HepG2 (cell line): ENCODE results near the gene HNRNPA1. TPM values are rescaled to one million over a fixed set of nuclear protein-coding genes. Genes with fewer than 3 reads are reported as not detected.

Experiments used
- ATAC-seq: fragments of 200-7000 bp; cut with Tn5 transposase; 3 replicates; pipeline ENCODE4 v1.9.1; 2020; ENCODE audit warnings: mild to moderate bottlenecking, moderate library complexity
- BruUV-seq: library from RNA; stranded (reverse); fragments of 400-500 nt; replicated peaks from 2 replicates; lab custom pipeline; 2021; lab: Mats Ljungman, UMichigan
- CTCF ChIA-PET: fragments of 300-600 bp; formaldehyde crosslinking; extraction: SDS; loops from one replicate; lab custom pipeline; 2021; ENCODE audit warnings: low total read pairs, inconsistent platforms, low intra/inter-chr PET ratio; lab: Yijun Ruan, JAX
- POLR2A ChIA-PET: fragments of 350-600 bp; sonication (Branson Sonifier 250); formaldehyde crosslinking; loops from one replicate; lab custom pipeline; 2020; ENCODE audit warnings: antibody characterized with exemption, inconsistent platforms; lab: Yijun Ruan, JAX
- DNase-seq: peaks from one replicate; pipeline ENCODE4 v3.0.0-alpha.2; 2015; ENCODE audit warnings: low spot score
- FAIRE-seq: peaks from 3 replicates; lab custom pipeline; 2011; peaks lifted over from hg19 to GRCh38; lab: Jason Lieb, UNC
- H2AFZ ChIP-seq: one replicate; pipeline ENCODE4 v1.6.1; 2011; ENCODE audit warnings: low read length, inconsistent platforms
- H3K27ac ChIP-seq: fragments of 300-600 bp; 3 replicates; pipeline ENCODE4 v1.8.0; 2011; ENCODE audit warnings: mixed run types, mild to moderate bottlenecking, mixed read lengths, low read length, inconsistent platforms; ENCODE audit not compliant: insufficient read depth; ENCODE audit errors: extremely low read length
- H3K27me3 ChIP-seq, 2 experiments: fragments of 200-600 bp in 1 of 2; 2 replicates in 1 of 2; 3 replicates in 1 of 2; pipeline versions ENCODE4 v1.6.0 to v1.8.0; 2011; ENCODE audit warnings: low read length in 2 of 2, mild to moderate bottlenecking in 2 of 2, moderate library complexity in 2 of 2, inconsistent platforms in 1 of 2; ENCODE audit not compliant: insufficient read depth in 2 of 2, control insufficient read depth in 1 of 2
- H3K36me3 ChIP-seq, 2 experiments: fragments of 200-600 bp in 1 of 2; replicated peaks in 1 of 2; 2 replicates in 1 of 2; 3 replicates in 1 of 2; pipeline versions ENCODE4 v1.5.1 to v1.8.0; 2011; ENCODE audit warnings: low read length in 2 of 2, inconsistent platforms in 1 of 2; ENCODE audit not compliant: insufficient read depth in 2 of 2, control insufficient read depth in 1 of 2
- H3K4me1 ChIP-seq: 2 replicates; pipeline ENCODE4 v1.5.1; 2012; ENCODE audit warnings: low read length, inconsistent platforms; ENCODE audit not compliant: insufficient read depth
- H3K4me2 ChIP-seq: 2 replicates; pipeline ENCODE4 v1.6.0; 2011; ENCODE audit warnings: low read depth, low read length, inconsistent platforms
- H3K4me3 ChIP-seq, 3 experiments: fragments of 200-600 bp in 1 of 3; sonication (generic), shearing (Covaris generic) in 1 of 3; replicated peaks in 1 of 3; 2 replicates each; pipeline ENCODE4 v1.5.1; 2011 to 2016; ENCODE audit warnings: low read length in 3 of 3, inconsistent platforms in 2 of 3, low read depth in 2 of 3, mild to moderate bottlenecking in 2 of 3, control low read depth in 1 of 3, mixed read lengths in 1 of 3; ENCODE audit not compliant: insufficient read depth in 1 of 3
- H3K79me2 ChIP-seq: one replicate; pipeline ENCODE4 v1.6.1; 2011; ENCODE audit warnings: low read length, inconsistent platforms; ENCODE audit not compliant: insufficient read depth
- H3K9ac ChIP-seq: 2 replicates; pipeline ENCODE4 v1.6.0; 2011; ENCODE audit warnings: mild to moderate bottlenecking, low read depth, low read length, inconsistent platforms; ENCODE audit not compliant: insufficient read depth
- H3K9me3 ChIP-seq: 2 replicates; pipeline ENCODE4 v1.5.1; 2012; ENCODE audit warnings: mild to moderate bottlenecking, low read length
- H4K20me1 ChIP-seq: 2 replicates; pipeline ENCODE4 v1.6.0; 2011; ENCODE audit warnings: inconsistent platforms, mild to moderate bottlenecking, low read length, moderate library complexity; ENCODE audit not compliant: insufficient read depth
- CHD4 ChIP-seq: fragments of 200-600 bp; sonication (generic); IDR thresholded peaks from 2 replicates; pipeline ENCODE4 v1.7.0; 2017; ENCODE audit warnings: mild to moderate bottlenecking, low read length, borderline replicate concordance
- FOSL2 ChIP-seq: sonication (generic); formaldehyde crosslinking; IDR thresholded peaks from 2 replicates; pipeline ENCODE4 v1.4.0; 2020; ENCODE audit warnings: missing genetic modification reagents
- KDM1A ChIP-seq: IDR thresholded peaks from 2 replicates; pipeline ENCODE4 v1.6.1; 2016; ENCODE audit warnings: missing compliant biosample characterization
- POLR2AphosphoS5 ChIP-seq: IDR thresholded peaks from 2 replicates; pipeline ENCODE4 v1.6.1; 2012; ENCODE audit warnings: low read depth, low read length
- ZMYM3 ChIP-seq: sonication (generic); formaldehyde crosslinking; IDR thresholded peaks from 2 replicates; pipeline ENCODE4 v1.5.1; 2020; ENCODE audit warnings: mild to moderate bottlenecking, missing genetic modification reagents
- ZNF10 ChIP-seq: sonication (generic); formaldehyde crosslinking; IDR thresholded peaks from 2 replicates; pipeline ENCODE4 v1.4.0; 2020; ENCODE audit warnings: mild to moderate bottlenecking, low read depth, missing genetic modification reagents, borderline replicate concordance
- ZNF441 ChIP-seq: sonication (generic); formaldehyde crosslinking; IDR thresholded peaks from 2 replicates; pipeline ENCODE4 v1.7.0; 2021; ENCODE audit warnings: missing genetic modification reagents, borderline replicate concordance
- ZNF558 ChIP-seq: sonication (generic); formaldehyde crosslinking; IDR thresholded peaks from 2 replicates; pipeline ENCODE4 v1.9.0; 2022; ENCODE audit warnings: mild to moderate bottlenecking, missing genetic modification reagents, borderline replicate concordance
- ZSCAN21 ChIP-seq: sonication (generic); formaldehyde crosslinking; IDR thresholded peaks from 2 replicates; pipeline ENCODE4 v1.8.0; 2022; ENCODE audit warnings: mild to moderate bottlenecking, missing genetic modification reagents, moderate library complexity, borderline replicate concordance
- WGBS: methylation state at CpG from one replicate; pipeline ENCODE4 v1.1.6; 2017; ENCODE audit warnings: low lambda C conversion rate; 5-methylcytosine and 5-hydroxymethylcytosine counted together
- in situ Hi-C: cut with HindIII; loops from 2 replicates; pipeline ENCODE4 v1.10.0; 2017; ENCODE audit warnings: low pct_unique_long_range_greater_than_20kb; ENCODE audit not compliant: extremely low pct_ligation_motif_present
- intact Hi-C: fragments of 100-400 bp; cut with micrococcal nuclease; formaldehyde crosslinking; loops from one replicate; pipeline ENCODE4 v1.10.0; 2022; ENCODE audit not compliant: unreplicated experiment
- polyA plus RNA-seq, 8 experiments: library from polyadenylated mRNA; depleted of rRNA in 3 of 8; stranded (reverse) in 7 of 8; unstranded in 1 of 8; fragments of >200 nt; fragmentation: Illumina TruSeq in 4 of 8; extraction: Trizol in 4 of 8; gene quantifications; 2 replicates each; pipeline versions ENCODE4 v1.2.1 to v1.2.3, GENCODE V29; 2011 to 2016; ENCODE audit warnings: low read depth in 4 of 8, missing spikeins in 1 of 8, mixed read lengths in 1 of 8; ENCODE audit not compliant: insufficient read depth in 1 of 8
- total RNA-seq, 5 experiments: library from RNA; depleted of rRNA; stranded (reverse); fragments of >200 nt; fragmentation: Illumina TruSeq; extraction: Trizol; gene quantifications; 2 replicates each; pipeline ENCODE4 v1.2.3, GENCODE V29; 2016; ENCODE audit warnings: low read depth in 1 of 5
- TF ChIP-seq, protein P1 (sequence below): IDR thresholded peaks from 2 replicates; pipeline ENCODE4 v1.6.1; 2016; ENCODE audit warnings: low read depth
- TF ChIP-seq, protein P2 (sequence below): sonication (generic); formaldehyde crosslinking; IDR thresholded peaks from 2 replicates; pipeline ENCODE4 v1.4.0; 2020; ENCODE audit warnings: missing genetic modification reagents
- TF ChIP-seq, protein P3 (sequence below): sonication (generic); formaldehyde crosslinking; IDR thresholded peaks from 2 replicates; pipeline ENCODE4 v1.4.0; 2020; ENCODE audit warnings: low read depth, mild to moderate bottlenecking, missing genetic modification reagents
- TF ChIP-seq, protein P4 (sequence below): sonication (generic); formaldehyde crosslinking; IDR thresholded peaks from 2 replicates; pipeline ENCODE4 v1.9.0; 2021; ENCODE audit warnings: missing genetic modification reagents, mild to moderate bottlenecking, borderline replicate concordance
- TF ChIP-seq, protein P5 (sequence below): sonication (generic); formaldehyde crosslinking; IDR thresholded peaks from 2 replicates; pipeline ENCODE4 v1.4.0; 2020; ENCODE audit warnings: missing genetic modification reagents
- TF ChIP-seq, protein P6 (sequence below): sonication (generic); formaldehyde crosslinking; IDR thresholded peaks from 2 replicates; pipeline ENCODE4 v1.4.0; 2020; ENCODE audit warnings: mild to moderate bottlenecking, low read depth, missing genetic modification reagents
- TF ChIP-seq, protein P7 (sequence below): sonication (generic); formaldehyde crosslinking; IDR thresholded peaks from 2 replicates; pipeline ENCODE4 v1.4.0; 2020; ENCODE audit warnings: mild to moderate bottlenecking, missing genetic modification reagents

HNRNPA1 gene
- total and polyA plus RNA-seq, 2 of the 13 experiments (the other 11 are each of a cell fraction or from before 2014, with no cell fraction given) = 535 to 1,820 TPM

DNA sequence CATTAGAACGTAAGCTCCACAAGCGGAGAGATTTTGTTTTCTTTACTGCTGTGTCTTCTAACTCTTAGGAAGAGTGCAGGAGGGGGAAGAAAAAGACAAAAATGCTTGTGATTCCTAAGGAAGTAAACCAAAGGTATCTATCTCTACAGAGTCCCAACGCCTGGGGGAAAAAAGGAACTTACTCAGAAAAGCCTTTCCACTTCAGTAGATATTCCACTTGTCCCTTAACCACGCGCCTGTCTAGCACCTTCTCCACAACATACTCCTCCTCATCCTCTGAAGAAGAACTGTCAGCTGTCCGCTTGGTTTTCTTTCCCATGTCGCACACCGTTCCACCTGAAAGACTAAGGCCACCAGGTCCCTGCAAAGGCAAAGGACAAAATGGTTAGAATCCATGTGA lies 23.2 kb upstream of the HNRNPA1 start:
- H3K4me2 ChIP-seq = no peak overlapping the region
- H4K20me1 ChIP-seq = no peaks in the 10 kb centered on the region
- H3K27ac ChIP-seq = no peak overlapping the region
- BruUV-seq = no TSS peak
- POLR2A ChIA-PET = no interaction called here
- H3K27me3 ChIP-seq = no peaks in the 10 kb centered on the region
- 98% methylated on average over 8 of the region's 8 CpGs for WGBS
- in situ Hi-C loops = no loop called here
- no peak for TF ChIP-seq ZSCAN21 (CRISPR knock-in tag)
- no peak for TF ChIP-seq ZNF10 (CRISPR knock-in tag)
- TF ChIP-seq, protein P1, sequence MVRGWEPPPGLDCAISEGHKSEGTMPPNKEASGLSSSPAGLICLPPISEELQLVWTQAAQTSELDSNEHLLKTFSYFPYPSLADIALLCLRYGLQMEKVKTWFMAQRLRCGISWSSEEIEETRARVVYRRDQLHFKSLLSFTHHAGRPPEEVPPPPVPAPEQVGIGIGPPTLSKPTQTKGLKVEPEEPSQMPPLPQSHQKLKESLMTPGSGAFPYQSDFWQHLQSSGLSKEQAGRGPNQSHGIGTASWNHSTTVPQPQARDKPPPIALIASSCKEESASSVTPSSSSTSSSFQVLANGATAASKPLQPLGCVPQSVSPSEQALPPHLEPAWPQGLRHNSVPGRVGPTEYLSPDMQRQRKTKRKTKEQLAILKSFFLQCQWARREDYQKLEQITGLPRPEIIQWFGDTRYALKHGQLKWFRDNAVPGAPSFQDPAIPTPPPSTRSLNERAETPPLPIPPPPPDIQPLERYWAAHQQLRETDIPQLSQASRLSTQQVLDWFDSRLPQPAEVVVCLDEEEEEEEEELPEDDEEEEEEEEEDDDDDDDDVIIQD (CRISPR knock-in tag) = no peak
- no peak for TF ChIP-seq ZMYM3 (CRISPR knock-in tag)
- TF ChIP-seq, protein P2, sequence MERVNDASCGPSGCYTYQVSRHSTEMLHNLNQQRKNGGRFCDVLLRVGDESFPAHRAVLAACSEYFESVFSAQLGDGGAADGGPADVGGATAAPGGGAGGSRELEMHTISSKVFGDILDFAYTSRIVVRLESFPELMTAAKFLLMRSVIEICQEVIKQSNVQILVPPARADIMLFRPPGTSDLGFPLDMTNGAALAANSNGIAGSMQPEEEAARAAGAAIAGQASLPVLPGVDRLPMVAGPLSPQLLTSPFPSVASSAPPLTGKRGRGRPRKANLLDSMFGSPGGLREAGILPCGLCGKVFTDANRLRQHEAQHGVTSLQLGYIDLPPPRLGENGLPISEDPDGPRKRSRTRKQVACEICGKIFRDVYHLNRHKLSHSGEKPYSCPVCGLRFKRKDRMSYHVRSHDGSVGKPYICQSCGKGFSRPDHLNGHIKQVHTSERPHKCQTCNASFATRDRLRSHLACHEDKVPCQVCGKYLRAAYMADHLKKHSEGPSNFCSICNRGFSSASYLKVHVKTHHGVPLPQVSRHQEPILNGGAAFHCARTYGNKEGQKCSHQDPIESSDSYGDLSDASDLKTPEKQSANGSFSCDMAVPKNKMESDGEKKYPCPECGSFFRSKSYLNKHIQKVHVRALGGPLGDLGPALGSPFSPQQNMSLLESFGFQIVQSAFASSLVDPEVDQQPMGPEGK (CRISPR knock-in tag) = no peak
- TF ChIP-seq FOSL2 = no peak
- TF ChIP-seq, protein P3, sequence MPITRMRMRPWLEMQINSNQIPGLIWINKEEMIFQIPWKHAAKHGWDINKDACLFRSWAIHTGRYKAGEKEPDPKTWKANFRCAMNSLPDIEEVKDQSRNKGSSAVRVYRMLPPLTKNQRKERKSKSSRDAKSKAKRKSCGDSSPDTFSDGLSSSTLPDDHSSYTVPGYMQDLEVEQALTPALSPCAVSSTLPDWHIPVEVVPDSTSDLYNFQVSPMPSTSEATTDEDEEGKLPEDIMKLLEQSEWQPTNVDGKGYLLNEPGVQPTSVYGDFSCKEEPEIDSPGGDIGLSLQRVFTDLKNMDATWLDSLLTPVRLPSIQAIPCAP (CRISPR knock-in tag) = no peak
- TF ChIP-seq, protein P4, sequence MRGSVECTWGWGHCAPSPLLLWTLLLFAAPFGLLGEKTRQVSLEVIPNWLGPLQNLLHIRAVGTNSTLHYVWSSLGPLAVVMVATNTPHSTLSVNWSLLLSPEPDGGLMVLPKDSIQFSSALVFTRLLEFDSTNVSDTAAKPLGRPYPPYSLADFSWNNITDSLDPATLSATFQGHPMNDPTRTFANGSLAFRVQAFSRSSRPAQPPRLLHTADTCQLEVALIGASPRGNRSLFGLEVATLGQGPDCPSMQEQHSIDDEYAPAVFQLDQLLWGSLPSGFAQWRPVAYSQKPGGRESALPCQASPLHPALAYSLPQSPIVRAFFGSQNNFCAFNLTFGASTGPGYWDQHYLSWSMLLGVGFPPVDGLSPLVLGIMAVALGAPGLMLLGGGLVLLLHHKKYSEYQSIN (CRISPR knock-in tag) = no peak
- TF ChIP-seq, protein P5, sequence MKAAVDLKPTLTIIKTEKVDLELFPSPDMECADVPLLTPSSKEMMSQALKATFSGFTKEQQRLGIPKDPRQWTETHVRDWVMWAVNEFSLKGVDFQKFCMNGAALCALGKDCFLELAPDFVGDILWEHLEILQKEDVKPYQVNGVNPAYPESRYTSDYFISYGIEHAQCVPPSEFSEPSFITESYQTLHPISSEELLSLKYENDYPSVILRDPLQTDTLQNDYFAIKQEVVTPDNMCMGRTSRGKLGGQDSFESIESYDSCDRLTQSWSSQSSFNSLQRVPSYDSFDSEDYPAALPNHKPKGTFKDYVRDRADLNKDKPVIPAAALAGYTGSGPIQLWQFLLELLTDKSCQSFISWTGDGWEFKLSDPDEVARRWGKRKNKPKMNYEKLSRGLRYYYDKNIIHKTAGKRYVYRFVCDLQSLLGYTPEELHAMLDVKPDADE (CRISPR knock-in tag) = no peak
- TF ChIP-seq, protein P6, sequence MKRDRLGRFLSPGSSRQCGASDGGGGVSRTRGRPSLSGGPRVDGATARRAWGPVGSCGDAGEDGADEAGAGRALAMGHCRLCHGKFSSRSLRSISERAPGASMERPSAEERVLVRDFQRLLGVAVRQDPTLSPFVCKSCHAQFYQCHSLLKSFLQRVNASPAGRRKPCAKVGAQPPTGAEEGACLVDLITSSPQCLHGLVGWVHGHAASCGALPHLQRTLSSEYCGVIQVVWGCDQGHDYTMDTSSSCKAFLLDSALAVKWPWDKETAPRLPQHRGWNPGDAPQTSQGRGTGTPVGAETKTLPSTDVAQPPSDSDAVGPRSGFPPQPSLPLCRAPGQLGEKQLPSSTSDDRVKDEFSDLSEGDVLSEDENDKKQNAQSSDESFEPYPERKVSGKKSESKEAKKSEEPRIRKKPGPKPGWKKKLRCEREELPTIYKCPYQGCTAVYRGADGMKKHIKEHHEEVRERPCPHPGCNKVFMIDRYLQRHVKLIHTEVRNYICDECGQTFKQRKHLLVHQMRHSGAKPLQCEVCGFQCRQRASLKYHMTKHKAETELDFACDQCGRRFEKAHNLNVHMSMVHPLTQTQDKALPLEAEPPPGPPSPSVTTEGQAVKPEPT (CRISPR knock-in tag) = no peak
- TF ChIP-seq KDM1A (CRISPR knock-in tag) = no peak
- no peak for TF ChIP-seq CHD4
- TF ChIP-seq POLR2AphosphoS5 = no peak
- TF ChIP-seq ZNF558 (CRISPR knock-in tag) = no peak
- TF ChIP-seq ZNF441 (CRISPR knock-in tag) = no peak
- TF ChIP-seq, protein P7, sequence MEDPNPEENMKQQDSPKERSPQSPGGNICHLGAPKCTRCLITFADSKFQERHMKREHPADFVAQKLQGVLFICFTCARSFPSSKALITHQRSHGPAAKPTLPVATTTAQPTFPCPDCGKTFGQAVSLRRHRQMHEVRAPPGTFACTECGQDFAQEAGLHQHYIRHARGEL = no peak
- TF ChIP-seq, all 625 proteins: peak for 0
- intact Hi-C loops = no loop called here
- no peaks in the 10 kb centered on the region for H3K9me3 ChIP-seq
- no peak overlapping the region for H3K4me3 ChIP-seq
- peaks cover 0 to 21% of the 10 kb centered on the region in 2 experiments; a peak in 3 of 5 replicates for H3K36me3 ChIP-seq
- H3K9ac ChIP-seq = no peak overlapping the region
- H3K79me2 ChIP-seq = no peaks in the 10 kb centered on the region
- H2AFZ ChIP-seq = no peak overlapping the region
- ATAC-seq = no peak
- no peak for DNase-seq
- FAIRE-seq = no peak
- CTCF ChIA-PET = no interaction called here
- H3K4me1 ChIP-seq = peaks cover 2% of the 10 kb centered on the region
